ENCODE measurements around the gene HNRNPDL. TPM values are rescaled to one million over a fixed set of nuclear protein-coding genes. Genes with fewer than 3 reads are reported as not detected.
A peak's percentile ranks its signal among the peaks of the same experiment; 100 is the strongest.
"Not testable (repeated sequence)": the region's sequence is repeated elsewhere in the genome, so short reads cannot be mapped to it uniquely, and the experiment has no call there.

Gene HNRNPDL
- total RNA-seq, 3 donors from 2014 or later (not counting 1 experiment from before 2014, with no cell fraction given) = 328 to 423 (median 371) TPM

DNA sequence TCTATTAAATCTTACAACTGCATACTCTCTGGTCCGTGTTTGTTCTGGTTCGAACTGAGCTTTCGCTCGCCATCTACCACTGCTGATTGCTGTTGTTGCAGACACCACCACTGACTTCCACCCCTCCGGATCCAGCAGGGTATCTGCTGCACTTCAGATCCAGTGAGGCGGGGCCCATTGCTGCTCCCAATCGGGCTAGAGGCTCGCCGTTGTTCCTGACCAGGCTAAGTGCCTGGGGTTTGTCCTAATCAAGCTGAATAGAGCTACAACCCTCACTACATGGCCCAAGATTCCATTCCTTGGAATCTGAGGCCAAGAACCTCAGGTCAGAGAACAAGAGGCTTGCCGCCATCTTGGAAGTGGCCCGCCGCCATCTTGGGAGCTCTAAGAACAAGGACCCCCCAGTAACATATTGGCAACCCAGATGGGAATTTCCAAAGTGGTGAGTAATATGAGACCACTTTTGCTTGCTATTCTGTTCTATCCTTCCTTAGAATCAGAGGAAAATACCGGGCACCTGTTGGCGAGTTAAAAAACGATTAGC lies 43.4 kb upstream of the HNRNPDL start:
- H3K27me3 Mint-ChIP-seq (ENCODE audit: low read depth in 2 of 2) = no peaks in the 10 kb centered on the region
- no peak for ATAC-seq
- H3K4me3 Mint-ChIP-seq = no peak overlapping the region
- Histone ChIP-seq H3K27me3 (ENCODE audit: control insufficient read depth, insufficient read depth, low read length) (no peaks in the 10 kb centered on the region), H3K27ac (ENCODE audit: low read length) (no peak overlapping the region), H3K4me3 (ENCODE audit: low read length) (no peak overlapping the region), H3K9me3 (ENCODE audit: control insufficient read depth, insufficient read depth, low read length) (no peaks in the 10 kb centered on the region), H3K4me1 (ENCODE audit: control insufficient read depth, insufficient read depth, low read length) (no peaks in the 10 kb centered on the region), H3K36me3 (ENCODE audit: control insufficient read depth, insufficient read depth, low read length) (no peaks in the 10 kb centered on the region)
- H3K9me3 Mint-ChIP-seq = no peaks in the 10 kb centered on the region
- no peak for DNase-seq
- no peak overlapping the region for H3K27ac Mint-ChIP-seq
- WGBS (ENCODE audit: insufficient coverage) = over 99% methylated on average over 15 of the region's 15 CpGs
- H3K4me1 Mint-ChIP-seq = no peaks in the 10 kb centered on the region
- intact Hi-C loops (cut with micrococcal nuclease) = no loop called here
- H3K36me3 Mint-ChIP-seq = no peaks in the 10 kb centered on the region
- TF ChIP-seq, protein P1, sequence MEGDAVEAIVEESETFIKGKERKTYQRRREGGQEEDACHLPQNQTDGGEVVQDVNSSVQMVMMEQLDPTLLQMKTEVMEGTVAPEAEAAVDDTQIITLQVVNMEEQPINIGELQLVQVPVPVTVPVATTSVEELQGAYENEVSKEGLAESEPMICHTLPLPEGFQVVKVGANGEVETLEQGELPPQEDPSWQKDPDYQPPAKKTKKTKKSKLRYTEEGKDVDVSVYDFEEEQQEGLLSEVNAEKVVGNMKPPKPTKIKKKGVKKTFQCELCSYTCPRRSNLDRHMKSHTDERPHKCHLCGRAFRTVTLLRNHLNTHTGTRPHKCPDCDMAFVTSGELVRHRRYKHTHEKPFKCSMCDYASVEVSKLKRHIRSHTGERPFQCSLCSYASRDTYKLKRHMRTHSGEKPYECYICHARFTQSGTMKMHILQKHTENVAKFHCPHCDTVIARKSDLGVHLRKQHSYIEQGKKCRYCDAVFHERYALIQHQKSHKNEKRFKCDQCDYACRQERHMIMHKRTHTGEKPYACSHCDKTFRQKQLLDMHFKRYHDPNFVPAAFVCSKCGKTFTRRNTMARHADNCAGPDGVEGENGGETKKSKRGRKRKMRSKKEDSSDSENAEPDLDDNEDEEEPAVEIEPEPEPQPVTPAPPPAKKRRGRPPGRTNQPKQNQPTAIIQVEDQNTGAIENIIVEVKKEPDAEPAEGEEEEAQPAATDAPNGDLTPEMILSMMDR (IDR thresholded peaks at IDR 0.05) = no peak

DNA sequence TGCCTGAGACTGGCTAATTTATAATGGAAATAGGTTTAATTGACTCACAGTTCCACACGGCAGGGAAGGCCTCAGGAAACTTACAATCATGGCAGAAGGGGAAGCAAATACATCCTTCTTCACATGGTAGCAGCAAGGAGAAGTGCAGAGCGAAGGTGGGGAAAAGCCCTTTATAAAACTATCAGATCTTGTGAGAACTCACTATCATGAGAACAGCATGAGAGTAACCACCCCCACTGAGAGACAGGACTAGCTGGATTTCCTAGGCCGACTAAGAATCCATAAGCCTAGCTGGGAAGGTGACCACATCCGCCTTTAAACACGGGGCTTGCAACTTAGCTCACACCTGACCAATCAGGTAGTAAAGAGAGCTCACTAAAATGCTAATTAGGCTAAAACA lies 42.8 kb upstream of the HNRNPDL start:
- H3K36me3 ChIP-seq (ENCODE audit: control insufficient read depth, insufficient read depth, low read length); H3K27me3 ChIP-seq (ENCODE audit: control insufficient read depth, insufficient read depth, low read length); H3K36me3 Mint-ChIP-seq; ATAC-seq; H3K9me3 ChIP-seq (ENCODE audit: control insufficient read depth, insufficient read depth, low read length); H3K4me3 Mint-ChIP-seq; intact Hi-C loops (cut with micrococcal nuclease); H3K9me3 Mint-ChIP-seq; H3K27ac ChIP-seq (ENCODE audit: low read length); DNase-seq; H3K4me1 ChIP-seq (ENCODE audit: control insufficient read depth, insufficient read depth, low read length); H3K4me1 Mint-ChIP-seq; H3K27ac Mint-ChIP-seq; H3K27me3 Mint-ChIP-seq (ENCODE audit: low read depth in 2 of 2); H3K4me3 ChIP-seq (ENCODE audit: low read length): not testable (repeated sequence)
- WGBS (ENCODE audit: insufficient coverage) = 67% methylated on average over 2 of the region's 5 CpGs

DNA sequence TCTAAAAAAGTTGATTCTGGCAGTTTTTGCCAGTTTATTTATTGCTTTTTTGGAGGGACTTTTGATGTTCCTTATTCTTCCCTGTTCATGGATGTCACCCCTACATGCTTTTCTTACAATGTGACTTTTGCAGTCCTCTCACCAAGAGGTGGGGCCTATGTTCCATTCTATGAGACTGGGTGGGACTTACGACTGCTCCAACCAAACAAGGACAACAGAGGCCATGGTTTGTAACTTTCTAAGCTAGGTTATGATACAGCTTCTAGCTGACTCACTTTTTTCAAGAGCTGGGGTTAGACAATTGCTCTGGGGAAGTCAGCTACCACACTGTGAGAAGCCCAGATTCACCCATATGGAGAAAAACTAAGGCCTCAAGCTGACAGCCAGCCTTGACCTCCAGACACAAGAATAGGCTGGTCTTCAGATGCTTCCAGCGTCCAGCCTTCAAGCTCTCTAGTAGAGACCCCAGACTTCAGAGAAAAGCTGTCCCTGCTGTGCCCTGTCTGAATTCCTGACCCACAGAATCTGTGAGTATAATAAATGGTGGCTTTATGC lies 39.6 kb upstream of the HNRNPDL start:
- no peak for DNase-seq
- WGBS (ENCODE audit: insufficient coverage) = 98% methylated on average over 2 of the region's 2 CpGs
- Histone ChIP-seq H3K36me3 (ENCODE audit: control insufficient read depth, insufficient read depth, low read length) (no peaks in the 10 kb centered on the region), H3K4me3 (ENCODE audit: low read length) (no peak overlapping the region), H3K27ac (ENCODE audit: low read length) (no peak overlapping the region), H3K9me3 (ENCODE audit: control insufficient read depth, insufficient read depth, low read length) (no peaks in the 10 kb centered on the region), H3K27me3 (ENCODE audit: control insufficient read depth, insufficient read depth, low read length) (no peaks in the 10 kb centered on the region), H3K4me1 (ENCODE audit: control insufficient read depth, insufficient read depth, low read length) (no peaks in the 10 kb centered on the region)
- Mint-ChIP-seq H3K9me3 (no peaks in the 10 kb centered on the region), H3K27ac (peak overlapping the region in 1 of 2 donors; percentile 17), H3K4me1 (no peaks in the 10 kb centered on the region), H3K36me3 (no peaks in the 10 kb centered on the region), H3K4me3 (no peak overlapping the region), H3K27me3 (ENCODE audit: low read depth in 2 of 2) (no peaks in the 10 kb centered on the region)
- ATAC-seq = no peak
- intact Hi-C loops (cut with micrococcal nuclease) = loop anchor here (10.0 kb wide), 1 partner anchor 815 kb away; the partner anchor contains the start of gene COQ2
- TF ChIP-seq, protein P1 (IDR thresholded peaks at IDR 0.05) = no peak

DNA sequence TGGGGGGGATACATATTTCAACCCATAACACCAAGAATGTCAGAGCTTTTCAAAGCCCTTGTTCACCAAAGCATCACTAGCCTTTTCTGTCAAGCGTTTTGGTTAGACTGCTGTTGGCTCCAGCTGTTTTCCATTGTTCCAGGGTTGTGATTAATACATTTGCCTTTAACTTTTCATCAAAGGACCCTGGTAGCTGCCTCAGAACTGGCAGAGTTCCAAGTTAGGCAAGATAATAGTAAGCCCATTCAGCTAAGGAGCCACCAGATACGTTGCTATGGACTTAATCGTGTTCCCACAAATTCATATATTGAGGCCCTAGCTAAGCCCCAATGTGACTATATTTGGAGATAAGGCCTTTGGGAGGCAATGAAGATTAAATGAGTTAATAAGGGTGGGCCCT lies 37.2 kb upstream of the HNRNPDL start:
- H3K27me3 ChIP-seq (ENCODE audit: control insufficient read depth, insufficient read depth, low read length) = no peaks in the 10 kb centered on the region
- H3K36me3 ChIP-seq (ENCODE audit: control insufficient read depth, insufficient read depth, low read length) = peaks cover 2% of the 10 kb centered on the region
- no peaks in the 10 kb centered on the region for H3K9me3 Mint-ChIP-seq
- intact Hi-C loops (cut with micrococcal nuclease) = loop anchor here (10.0 kb wide), 1 partner anchor 817 kb away; the partner anchor contains the start of gene COQ2
- H3K4me3 Mint-ChIP-seq = no peak overlapping the region
- H3K27me3 Mint-ChIP-seq (ENCODE audit: low read depth in 2 of 2) = no peaks in the 10 kb centered on the region
- TF ChIP-seq, protein P1 (IDR thresholded peaks at IDR 0.05) = no peak
- no peaks in the 10 kb centered on the region for H3K36me3 Mint-ChIP-seq
- no peaks in the 10 kb centered on the region for H3K4me1 Mint-ChIP-seq
- no peak overlapping the region for H3K27ac Mint-ChIP-seq
- ATAC-seq (no peak), DNase-seq (no peak)
- H3K4me3 ChIP-seq (ENCODE audit: low read length) = no peak overlapping the region
- H3K4me1 ChIP-seq (ENCODE audit: control insufficient read depth, insufficient read depth, low read length) = no peaks in the 10 kb centered on the region
- H3K27ac ChIP-seq (ENCODE audit: low read length) = no peak overlapping the region
- no peaks in the 10 kb centered on the region for H3K9me3 ChIP-seq (ENCODE audit: control insufficient read depth, insufficient read depth, low read length)
- 85% methylated on average over 3 of the region's 3 CpGs for WGBS (ENCODE audit: insufficient coverage)
